HEK293 (cell line): ENCODE measurements around the gene CELA1.

Source experiments
- CTCF ChIA-PET: fragments of 350-600 bp; formaldehyde crosslinking; extraction: SDS; loops from one replicate; lab custom pipeline; 2021; ENCODE audit warnings: antibody characterized with exemption; lab: Yijun Ruan, JAX
- POLR2A ChIA-PET: fragments of 300-600 bp; formaldehyde crosslinking; extraction: SDS; loops from one replicate; lab custom pipeline; 2020; ENCODE audit warnings: antibody characterized with exemption, inconsistent platforms; lab: Yijun Ruan, JAX
- H3K27ac ChIP-seq: fragments of 200-500 bp; sonication (Bioruptor generic); 2 replicates; pipeline ENCODE4 v1.5.1; 2014; ENCODE audit warnings: low read depth, low read length, control low read depth, inconsistent platforms; ENCODE audit errors: extremely low read depth
- H3K36me3 ChIP-seq, 2 experiments: fragments of 200-500 bp in 1 of 2; sonication (Bioruptor generic) in 1 of 2; 1 replicate in 1 of 2; 2 replicates in 1 of 2; pipeline ENCODE4 v1.5.1; 2014 to 2017; ENCODE audit warnings: inconsistent platforms in 2 of 2, low read length in 2 of 2; ENCODE audit not compliant: control insufficient read depth in 2 of 2, insufficient read depth in 1 of 2
- H3K4me1 ChIP-seq: fragments of 200-500 bp; sonication (Bioruptor generic); 2 replicates; pipeline ENCODE4 v1.5.1; 2014; ENCODE audit warnings: mild to moderate bottlenecking, low read length, inconsistent platforms; ENCODE audit not compliant: control insufficient read depth, insufficient read depth
- H3K4me3 ChIP-seq: 2 replicates; pipeline ENCODE4 v1.5.1; 2011; ENCODE audit warnings: low read depth, mild to moderate bottlenecking, control low read depth, low read length, moderate library complexity
- H3K9me3 ChIP-seq: fragments of 200-500 bp; sonication (Bioruptor generic); 2 replicates; pipeline ENCODE4 v1.5.1; 2014; ENCODE audit warnings: low read depth, low read length, inconsistent platforms; ENCODE audit not compliant: control insufficient read depth, insufficient read depth
- GFI1B ChIP-seq: fragments of 450-650 bp; formaldehyde crosslinking; IDR thresholded peaks from 2 replicates; pipeline ENCODE4 v1.5.1; 2016; ENCODE audit warnings: missing biosample characterization, missing genetic modification characterization
- KLF16 ChIP-seq: fragments of 450-650 bp; formaldehyde crosslinking; IDR thresholded peaks from 2 replicates; pipeline ENCODE4 v1.5.1; 2017; ENCODE audit warnings: missing biosample characterization, missing genetic modification characterization
- PRDM1 ChIP-seq: fragments of 450-650 bp; formaldehyde crosslinking; IDR thresholded peaks from 2 replicates; pipeline ENCODE4; 2016; ENCODE audit warnings: missing biosample characterization, missing genetic modification characterization
- ZBTB20 ChIP-seq: fragments of 450-650 bp; formaldehyde crosslinking; IDR thresholded peaks from 2 replicates; pipeline ENCODE4 v1.5.1; 2016; ENCODE audit warnings: missing biosample characterization, missing genetic modification characterization
- ZNF155 ChIP-seq: fragments of 450-650 bp; formaldehyde crosslinking; IDR thresholded peaks from 2 replicates; pipeline ENCODE4 v1.5.1; 2016; ENCODE audit warnings: missing biosample characterization, missing genetic modification characterization
- ZNF274 ChIP-seq, 2 experiments: fragments of 200-500 bp in 1 of 2; fragments of 450-650 bp in 1 of 2; sonication (Bioruptor generic) in 1 of 2; formaldehyde crosslinking in 1 of 2; IDR thresholded peaks; 2 replicates each; pipeline versions ENCODE4 v1.5.1 to v1.6.1; 2014 to 2016; ENCODE audit warnings: borderline replicate concordance in 1 of 2, inconsistent platforms in 1 of 2, low read length in 1 of 2, missing biosample characterization in 1 of 2, missing genetic modification characterization in 1 of 2
- ZNF280D ChIP-seq: fragments of 450-650 bp; formaldehyde crosslinking; IDR thresholded peaks from 2 replicates; pipeline ENCODE4 v1.5.1; 2016; ENCODE audit warnings: missing biosample characterization, missing genetic modification characterization
- ZNF366 ChIP-seq: fragments of 450-650 bp; formaldehyde crosslinking; conservative IDR thresholded peaks from 2 replicates; pipeline ENCODE4 v1.5.1; 2016; ENCODE audit warnings: missing biosample characterization, missing genetic modification characterization
- ZNF449 ChIP-seq: fragments of 450-650 bp; formaldehyde crosslinking; IDR thresholded peaks from 2 replicates; pipeline ENCODE4 v1.5.1; 2017; ENCODE audit warnings: missing biosample characterization, mild to moderate bottlenecking, missing genetic modification characterization, moderate library complexity
- ZNF473 ChIP-seq: fragments of 450-650 bp; formaldehyde crosslinking; IDR thresholded peaks from 2 replicates; pipeline ENCODE4 v1.5.1; 2017; ENCODE audit warnings: missing biosample characterization, missing genetic modification characterization
- ZNF529 ChIP-seq: fragments of 450-650 bp; formaldehyde crosslinking; IDR thresholded peaks from 2 replicates; pipeline ENCODE4 v1.5.1; 2017; ENCODE audit warnings: missing genetic modification characterization, missing biosample characterization; ENCODE audit not compliant: insufficient replicate concordance
- ZNF600 ChIP-seq: fragments of 450-650 bp; formaldehyde crosslinking; IDR thresholded peaks from 2 replicates; pipeline ENCODE4 v1.5.1; 2016; ENCODE audit warnings: missing biosample characterization, missing genetic modification characterization
- ZNF623 ChIP-seq: fragments of 450-650 bp; formaldehyde crosslinking; IDR thresholded peaks from 2 replicates; pipeline ENCODE4 v1.5.1; 2016; ENCODE audit warnings: missing biosample characterization, missing genetic modification characterization
- ZNF629 ChIP-seq: fragments of 450-650 bp; formaldehyde crosslinking; IDR thresholded peaks from 2 replicates; pipeline ENCODE4 v1.5.1; 2017; ENCODE audit warnings: missing biosample characterization, missing genetic modification characterization
- ZNF76 ChIP-seq: fragments of 450-650 bp; formaldehyde crosslinking; IDR thresholded peaks from 2 replicates; pipeline ENCODE4; 2016; ENCODE audit warnings: low read depth, missing biosample characterization, missing genetic modification characterization, borderline replicate concordance
- ZNF792 ChIP-seq: fragments of 450-650 bp; formaldehyde crosslinking; IDR thresholded peaks from 2 replicates; pipeline ENCODE4 v1.5.1; 2016; ENCODE audit warnings: missing biosample characterization, missing genetic modification characterization
- ZXDB ChIP-seq: fragments of 450-650 bp; formaldehyde crosslinking; IDR thresholded peaks from 2 replicates; pipeline ENCODE4 v1.5.1; 2016; ENCODE audit warnings: missing biosample characterization, missing genetic modification characterization

CELA1 gene

GRCh38 chr12:51393676-51394545, 47.4 kb upstream of the CELA1 start (continued):
- TF ChIP-seq ZNF529 (tag by site-specific recombination) (no peak), ZNF792 (tag by site-specific recombination) (no peak), KLF16 (no peak), ZNF623 (no peak), GFI1B (tag by site-specific recombination) (no peak), ZNF155 (tag by site-specific recombination) (no peak), ZNF473 (no peak), ZNF274 (IDR thresholded peaks at IDR 0.05; ENCODE audit: low read length) (no peak), ZNF274 (tag by site-specific recombination; IDR thresholded peaks at IDR 0.05; ENCODE audit: borderline replicate concordance) (no peak), ZNF76 (tag by site-specific recombination) (no peak), ZNF280D (tag by site-specific recombination) (no peak), ZXDB (tag by site-specific recombination) (no peak)

GRCh38 chr12:51392556-51393237, 46.2 kb upstream of the CELA1 start:
- H3K27ac ChIP-seq = no peak overlapping the region
- H3K4me3 ChIP-seq = no peak overlapping the region
- H3K36me3 ChIP-seq = no peaks in the 10 kb centered on the region
- peaks cover 7% of the 10 kb centered on the region for H3K4me1 ChIP-seq
- ChIA-PET CTCF (no interaction called here), POLR2A (interaction anchor here (4.0 kb wide), 1 partner anchor 21 kb away, joined by 31 read pairs; no protein-coding TSS in a partner anchor)
- H3K9me3 ChIP-seq = no peaks in the 10 kb centered on the region
- peak; percentile 87 for TF ChIP-seq ZNF366 (tag by site-specific recombination)
- TF ChIP-seq ZBTB20 = no peak
- TF ChIP-seq ZNF600 (tag by site-specific recombination) = peak; percentile 90
- no peak for TF ChIP-seq ZNF449 (tag by site-specific recombination)
- peak; percentile 86 for TF ChIP-seq PRDM1 (tag by site-specific recombination)
- no peak for TF ChIP-seq ZNF629 (tag by site-specific recombination)
